ENCODE results near the gene EIF3J.

EIF3J gene

DNA sequence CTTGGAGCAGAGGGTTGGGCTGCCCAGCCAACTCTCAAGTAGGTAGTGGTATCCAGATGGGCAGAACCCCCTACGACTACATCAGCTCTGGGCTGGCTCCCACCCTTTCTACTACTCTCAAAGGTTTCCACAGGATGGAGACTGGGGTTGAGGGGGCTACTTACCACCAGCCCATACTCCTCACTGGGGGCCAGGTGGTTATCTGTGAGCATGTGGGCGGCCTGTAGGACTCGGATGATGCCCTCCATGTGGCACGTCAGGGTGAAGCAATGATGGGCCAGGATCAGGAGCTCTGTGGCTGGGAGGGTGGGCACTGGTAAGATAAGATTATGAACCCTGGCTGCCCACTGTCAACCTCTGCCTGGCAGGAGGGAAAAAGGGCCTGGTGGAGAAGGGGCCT lies 33.4 kb downstream of the EIF3J start:
- H3K27ac ChIP-seq (ENCODE audit: low read length), result no peak overlapping the region
- H3K4me3 ChIP-seq (ENCODE audit: low read length), result no peak overlapping the region
- no peaks in the 10 kb centered on the region for H3K27me3 ChIP-seq (ENCODE audit: control insufficient read depth, insufficient read depth, low read length)
- no peak overlapping the region for H3K9ac ChIP-seq (ENCODE audit: low read length)
- peaks cover 3% of the 10 kb centered on the region for H3K9me3 ChIP-seq (ENCODE audit: control insufficient read depth, low read depth, low read length)
- no peaks in the 10 kb centered on the region for H3K4me1 ChIP-seq (ENCODE audit: control insufficient read depth, low read depth, low read length)
- peaks cover 18% of the 10 kb centered on the region for H3K36me3 ChIP-seq (ENCODE audit: control insufficient read depth, low read depth, low read length)

DNA sequence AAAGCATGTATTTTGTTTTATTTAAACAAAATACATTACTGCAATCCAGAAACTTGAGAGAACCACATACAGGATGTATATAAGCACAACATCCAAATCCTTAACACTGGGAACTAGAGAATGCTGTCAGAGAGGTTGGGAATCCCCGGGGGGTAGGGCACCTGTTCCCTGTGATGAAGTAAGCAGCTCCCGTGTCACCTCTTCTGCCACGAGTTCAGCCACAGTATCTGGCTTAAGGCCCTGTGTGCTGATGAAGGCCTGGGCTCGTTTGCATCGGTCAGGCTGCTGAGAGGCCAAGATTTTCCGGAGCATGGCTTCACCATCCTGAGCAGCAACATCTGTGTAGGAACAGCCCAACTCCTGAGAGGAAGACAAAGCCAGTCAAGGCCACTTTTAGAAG lies 36.4 kb downstream of the EIF3J start:
- H3K9me3 ChIP-seq (ENCODE audit: control insufficient read depth, low read depth, low read length), result no peaks in the 10 kb centered on the region
- H3K36me3 ChIP-seq (ENCODE audit: control insufficient read depth, low read depth, low read length), result peaks cover 7% of the 10 kb centered on the region
- H3K27ac ChIP-seq (ENCODE audit: low read length), result no peak overlapping the region
- no peaks in the 10 kb centered on the region for H3K27me3 ChIP-seq (ENCODE audit: control insufficient read depth, insufficient read depth, low read length)
- H3K9ac ChIP-seq (ENCODE audit: low read length), result no peak overlapping the region
- H3K4me1 ChIP-seq (ENCODE audit: control insufficient read depth, low read depth, low read length), result no peaks in the 10 kb centered on the region
- H3K4me3 ChIP-seq (ENCODE audit: low read length), result no peak overlapping the region

DNA sequence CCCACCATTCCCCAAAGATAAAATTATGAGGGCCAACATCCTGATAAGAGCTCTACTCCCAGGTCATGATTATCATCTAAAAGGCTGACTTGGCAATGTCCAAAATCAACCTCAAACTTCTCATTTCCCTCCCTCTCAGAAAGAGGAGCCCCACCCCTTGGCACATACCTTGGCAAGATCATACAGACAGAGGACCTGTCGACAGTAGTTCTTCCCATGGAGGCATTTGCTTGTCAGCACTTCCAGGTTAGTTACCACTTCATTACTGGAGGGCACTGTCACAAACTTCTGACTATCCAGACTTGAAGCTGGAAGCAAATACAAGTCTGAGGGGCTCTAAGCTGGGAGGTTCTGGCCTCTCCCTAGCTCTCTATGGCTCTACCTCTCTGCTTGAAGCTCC lies 37.8 kb downstream of the EIF3J start:
- Histone ChIP-seq H3K4me3 (ENCODE audit: low read length) (no peak overlapping the region), H3K27ac (ENCODE audit: low read length) (no peak overlapping the region), H3K4me1 (ENCODE audit: control insufficient read depth, low read depth, low read length) (no peaks in the 10 kb centered on the region), H3K9ac (ENCODE audit: low read length) (no peak overlapping the region), H3K9me3 (ENCODE audit: control insufficient read depth, low read depth, low read length) (no peaks in the 10 kb centered on the region), H3K27me3 (ENCODE audit: control insufficient read depth, insufficient read depth, low read length) (no peaks in the 10 kb centered on the region), H3K36me3 (ENCODE audit: control insufficient read depth, low read depth, low read length) (peaks cover 7% of the 10 kb centered on the region)

DNA sequence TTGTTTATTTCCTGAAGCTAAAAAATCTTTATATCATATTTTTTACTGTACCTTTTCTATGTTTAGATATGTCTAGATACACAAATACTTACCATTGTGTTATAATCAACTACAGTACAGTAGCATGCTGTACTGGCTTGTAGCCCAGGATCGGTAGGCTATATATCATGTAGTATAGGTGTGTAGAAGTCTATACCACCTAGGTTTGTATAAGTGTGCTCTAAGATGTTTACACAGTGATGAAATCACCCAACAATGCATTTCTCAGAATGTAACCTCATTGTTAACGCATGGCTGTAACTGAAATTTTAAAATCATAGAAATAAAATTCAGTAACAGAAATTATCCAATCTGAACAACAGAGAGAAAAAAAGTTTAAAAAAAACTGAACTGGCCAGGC lies 43.2 kb downstream of the EIF3J start:
- Histone ChIP-seq H3K36me3 (ENCODE audit: control insufficient read depth, low read depth, low read length) (peaks cover 16% of the 10 kb centered on the region), H3K27ac (ENCODE audit: low read length) (no peak overlapping the region)

DNA sequence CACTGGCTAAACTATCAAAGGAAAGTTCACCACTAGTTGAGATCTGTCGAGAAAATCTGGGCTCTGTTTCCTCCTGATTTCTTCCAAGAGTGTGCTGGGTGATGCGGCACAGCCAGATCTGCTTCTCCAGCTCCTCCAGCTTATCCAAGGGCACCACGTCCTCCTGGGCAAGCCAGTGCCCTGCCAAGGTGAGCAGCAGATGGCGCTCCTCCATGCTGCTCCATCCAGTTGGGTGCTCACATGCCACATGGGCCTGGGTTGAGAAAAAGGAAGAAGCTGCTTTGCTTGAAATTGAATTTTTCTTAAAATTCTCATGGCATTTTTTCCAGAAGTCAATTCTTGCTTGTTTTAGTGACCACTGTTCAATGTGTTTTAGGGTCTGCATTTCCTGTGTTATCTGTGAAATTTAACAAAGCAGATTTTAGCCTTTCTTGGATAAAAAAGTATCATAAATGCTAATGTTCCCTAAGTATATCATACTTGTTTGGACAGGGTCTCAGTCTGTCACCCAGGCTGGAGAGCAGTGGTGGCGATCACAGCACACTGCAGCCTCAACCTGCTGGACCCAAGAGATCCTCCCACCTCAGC lies 47.3 kb downstream of the EIF3J start:
- H3K27me3 ChIP-seq (ENCODE audit: control insufficient read depth, insufficient read depth, low read length), result no peaks in the 10 kb centered on the region
- no peak overlapping the region for H3K9ac ChIP-seq (ENCODE audit: low read length)
- H3K4me1 ChIP-seq (ENCODE audit: control insufficient read depth, low read depth, low read length), result no peaks in the 10 kb centered on the region
- no peak overlapping the region for H3K4me3 ChIP-seq (ENCODE audit: low read length)
- H3K9me3 ChIP-seq (ENCODE audit: control insufficient read depth, low read depth, low read length), result no peaks in the 10 kb centered on the region
- H3K27ac ChIP-seq (ENCODE audit: low read length), result no peak overlapping the region
- peaks cover 44% of the 10 kb centered on the region for H3K36me3 ChIP-seq (ENCODE audit: control insufficient read depth, low read depth, low read length)

More for the DNA sequence above, 43.2 kb downstream of the EIF3J start:
- Histone ChIP-seq H3K4me3 (ENCODE audit: low read length) (no peak overlapping the region), H3K9me3 (ENCODE audit: control insufficient read depth, low read depth, low read length) (no peaks in the 10 kb centered on the region), H3K27me3 (ENCODE audit: control insufficient read depth, insufficient read depth, low read length) (no peaks in the 10 kb centered on the region), H3K4me1 (ENCODE audit: control insufficient read depth, low read depth, low read length) (no peaks in the 10 kb centered on the region), H3K9ac (ENCODE audit: low read length) (no peak overlapping the region)

DNA sequence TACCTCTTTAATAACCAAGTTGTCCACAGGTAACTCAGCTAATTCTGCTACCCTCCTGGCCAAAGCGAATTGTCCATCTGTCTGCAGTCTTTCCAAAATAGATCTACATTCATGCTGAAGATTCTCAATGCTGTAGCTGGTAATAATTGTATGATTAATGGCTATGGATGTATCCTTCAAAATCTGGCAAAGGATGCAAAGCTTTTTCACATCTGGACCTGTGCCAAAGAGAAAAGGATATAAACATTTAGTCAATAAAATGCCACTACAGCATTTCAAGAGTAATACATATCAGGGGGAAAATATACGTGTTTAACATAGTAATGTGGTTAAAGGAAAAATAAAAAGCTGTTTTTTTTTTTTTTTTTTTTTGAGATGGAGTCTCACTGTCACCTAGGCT lies 48.7 kb downstream of the EIF3J start:
- Histone ChIP-seq H3K9me3 (ENCODE audit: control insufficient read depth, low read depth, low read length) (no peaks in the 10 kb centered on the region), H3K4me1 (ENCODE audit: control insufficient read depth, low read depth, low read length) (no peaks in the 10 kb centered on the region), H3K36me3 (ENCODE audit: control insufficient read depth, low read depth, low read length) (peaks cover 52% of the 10 kb centered on the region), H3K27me3 (ENCODE audit: control insufficient read depth, insufficient read depth, low read length) (no peaks in the 10 kb centered on the region), H3K9ac (ENCODE audit: low read length) (no peak overlapping the region), H3K4me3 (ENCODE audit: low read length) (no peak overlapping the region), H3K27ac (ENCODE audit: low read length) (no peak overlapping the region)

DNA sequence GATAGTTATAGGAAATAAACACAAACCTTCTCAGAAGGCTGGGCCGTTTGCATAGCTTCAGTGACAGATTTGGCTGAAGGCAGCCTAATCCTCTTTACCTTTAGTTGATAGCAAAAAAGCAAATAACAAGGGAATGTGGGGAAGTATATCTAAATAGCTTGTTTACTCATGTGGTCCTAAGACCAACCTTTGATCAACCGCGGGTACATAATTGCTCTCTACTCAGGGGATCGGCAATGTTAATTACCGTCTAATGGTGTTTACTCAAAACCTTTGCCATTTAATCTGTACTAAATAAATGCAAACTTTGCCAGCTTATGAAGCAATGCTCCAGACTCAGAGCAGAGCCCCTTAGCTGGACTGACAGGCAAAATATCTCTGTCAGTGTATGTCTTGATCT lies 51.6 kb downstream of the EIF3J start:
- Histone ChIP-seq H3K4me1 (ENCODE audit: control insufficient read depth, low read depth, low read length) (no peaks in the 10 kb centered on the region), H3K27ac (ENCODE audit: low read length) (no peak overlapping the region), H3K27me3 (ENCODE audit: control insufficient read depth, insufficient read depth, low read length) (no peaks in the 10 kb centered on the region), H3K9me3 (ENCODE audit: control insufficient read depth, low read depth, low read length) (no peaks in the 10 kb centered on the region), H3K36me3 (ENCODE audit: control insufficient read depth, low read depth, low read length) (peaks cover 52% of the 10 kb centered on the region), H3K9ac (ENCODE audit: low read length) (no peak overlapping the region), H3K4me3 (ENCODE audit: low read length) (no peak overlapping the region)

- H3K4me3 ChIP-seq (ENCODE audit: low read length), result no peak overlapping the region
- H3K27ac ChIP-seq (ENCODE audit: low read length), result no peak overlapping the region
- H3K27me3 ChIP-seq (ENCODE audit: control insufficient read depth, insufficient read depth, low read length), result no peaks in the 10 kb centered on the region
- peaks cover 61% of the 10 kb centered on the region for H3K36me3 ChIP-seq (ENCODE audit: control insufficient read depth, low read depth, low read length)
- H3K9ac ChIP-seq (ENCODE audit: low read length), result no peak overlapping the region
- no peaks in the 10 kb centered on the region for H3K9me3 ChIP-seq (ENCODE audit: control insufficient read depth, low read depth, low read length)
- no peaks in the 10 kb centered on the region for H3K4me1 ChIP-seq (ENCODE audit: control insufficient read depth, low read depth, low read length)
Measured at GRCh38 chr15:44591326-44591725, 54.4 kb downstream of the EIF3J start.

DNA sequence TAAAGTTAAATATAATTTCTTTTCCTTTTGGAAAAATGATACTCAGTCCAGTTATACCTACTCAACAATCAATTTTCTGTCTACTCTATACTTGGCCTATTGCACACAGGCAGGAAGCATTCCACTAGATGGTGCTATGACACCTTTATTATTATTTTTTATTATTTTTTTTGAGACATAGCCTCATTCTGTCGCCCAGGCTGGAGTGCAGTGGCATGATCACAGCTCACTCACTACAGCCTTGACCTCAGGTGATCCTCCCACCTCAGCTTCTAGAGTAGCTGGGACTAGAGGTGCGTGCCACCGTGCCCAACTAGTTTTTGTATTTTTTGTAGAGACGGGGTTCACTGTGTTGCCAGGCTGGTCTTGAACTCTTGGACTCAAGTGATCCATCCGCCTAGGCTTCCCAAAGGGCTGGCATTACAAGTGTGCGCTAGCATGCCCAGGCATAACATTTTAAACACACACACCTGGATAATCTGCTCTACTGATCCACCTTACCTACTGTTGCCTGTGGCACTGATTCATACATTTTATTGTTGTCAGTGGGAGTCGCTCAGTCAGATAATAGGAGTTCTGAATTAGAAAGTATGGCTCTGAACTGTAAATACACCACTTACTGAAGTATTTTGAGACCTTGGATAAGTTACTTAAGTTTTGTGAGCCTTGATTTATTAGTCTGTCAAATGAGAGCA lies 56.2 kb downstream of the EIF3J start:
- peaks cover 58% of the 10 kb centered on the region for H3K36me3 ChIP-seq (ENCODE audit: control insufficient read depth, low read depth, low read length)
- no peaks in the 10 kb centered on the region for H3K9me3 ChIP-seq (ENCODE audit: control insufficient read depth, low read depth, low read length)
- H3K9ac ChIP-seq (ENCODE audit: low read length), result no peak overlapping the region
- H3K4me3 ChIP-seq (ENCODE audit: low read length), result no peak overlapping the region
- H3K4me1 ChIP-seq (ENCODE audit: control insufficient read depth, low read depth, low read length), result no peaks in the 10 kb centered on the region
- no peak overlapping the region for H3K27ac ChIP-seq (ENCODE audit: low read length)
- H3K27me3 ChIP-seq (ENCODE audit: control insufficient read depth, insufficient read depth, low read length), result no peaks in the 10 kb centered on the region

DNA sequence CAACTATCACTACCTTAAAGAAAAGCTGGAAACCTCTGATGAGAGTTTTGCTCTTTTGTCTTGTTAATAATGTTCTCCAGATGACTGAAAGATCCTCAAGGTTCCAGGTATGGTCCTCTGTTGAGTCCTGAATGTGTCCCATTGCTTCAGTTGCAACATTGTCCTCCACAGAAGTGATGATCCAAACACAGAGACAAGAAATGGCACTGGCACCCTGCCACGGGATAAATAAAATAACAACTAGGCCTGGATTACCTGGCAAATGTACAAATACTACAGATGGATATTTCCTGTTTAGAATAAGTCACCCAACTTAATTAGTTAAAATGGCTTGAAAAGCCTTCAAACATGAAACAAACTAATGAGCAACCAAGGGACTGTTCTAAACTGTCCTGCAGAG lies 58.3 kb downstream of the EIF3J start:
- Histone ChIP-seq H3K36me3 (ENCODE audit: control insufficient read depth, low read depth, low read length) (peaks cover 43% of the 10 kb centered on the region), H3K27ac (ENCODE audit: low read length) (no peak overlapping the region), H3K4me3 (ENCODE audit: low read length) (no peak overlapping the region), H3K9ac (ENCODE audit: low read length) (no peak overlapping the region), H3K4me1 (ENCODE audit: control insufficient read depth, low read depth, low read length) (no peaks in the 10 kb centered on the region), H3K27me3 (ENCODE audit: control insufficient read depth, insufficient read depth, low read length) (no peaks in the 10 kb centered on the region), H3K9me3 (ENCODE audit: control insufficient read depth, low read depth, low read length) (no peaks in the 10 kb centered on the region)

- no peaks in the 10 kb centered on the region for H3K27me3 ChIP-seq (ENCODE audit: control insufficient read depth, insufficient read depth, low read length)
- H3K4me1 ChIP-seq (ENCODE audit: control insufficient read depth, low read depth, low read length), result no peaks in the 10 kb centered on the region
- H3K36me3 ChIP-seq (ENCODE audit: control insufficient read depth, low read depth, low read length), result peaks cover 39% of the 10 kb centered on the region
- no peak overlapping the region for H3K9ac ChIP-seq (ENCODE audit: low read length)
- H3K27ac ChIP-seq (ENCODE audit: low read length), result no peak overlapping the region
- no peak overlapping the region for H3K4me3 ChIP-seq (ENCODE audit: low read length)
- no peaks in the 10 kb centered on the region for H3K9me3 ChIP-seq (ENCODE audit: control insufficient read depth, low read depth, low read length)
Measured at GRCh38 chr15:44595656-44596510, 58.9 kb downstream of the EIF3J start.
